Cardiac fibroblast (primary cell): ENCODE data around the gene TUBA3D.
"Not testable (repeated sequence)": the region's sequence is repeated elsewhere in the genome, so short reads cannot be mapped to it uniquely, and the experiment has no call there.

Source experiments
- DNase-seq, 2 donors: peaks; one replicate each; pipeline versions ENCODE4 v3.0.0 to v3.0.0-alpha.2; 2010; ENCODE audit warnings: low read depth in 2 of 2
- H3K4me3 ChIP-seq, 2 donors: replicated peaks in 1 of 2; 1 replicate in 1 of 2; 2 replicates in 1 of 2; pipeline ENCODE4 v1.5.1; 2011; ENCODE audit warnings: low read depth in 2 of 2, low read length in 2 of 2, mild to moderate bottlenecking in 2 of 2, moderate library complexity in 1 of 2
- TF ChIP-seq, protein P1 (sequence below): IDR thresholded peaks from one replicate; pipeline ENCODE4 v1.5.1; 2011; ENCODE audit warnings: low read depth, mild to moderate bottlenecking, low read length, inconsistent platforms

The TUBA3D gene

DNA sequence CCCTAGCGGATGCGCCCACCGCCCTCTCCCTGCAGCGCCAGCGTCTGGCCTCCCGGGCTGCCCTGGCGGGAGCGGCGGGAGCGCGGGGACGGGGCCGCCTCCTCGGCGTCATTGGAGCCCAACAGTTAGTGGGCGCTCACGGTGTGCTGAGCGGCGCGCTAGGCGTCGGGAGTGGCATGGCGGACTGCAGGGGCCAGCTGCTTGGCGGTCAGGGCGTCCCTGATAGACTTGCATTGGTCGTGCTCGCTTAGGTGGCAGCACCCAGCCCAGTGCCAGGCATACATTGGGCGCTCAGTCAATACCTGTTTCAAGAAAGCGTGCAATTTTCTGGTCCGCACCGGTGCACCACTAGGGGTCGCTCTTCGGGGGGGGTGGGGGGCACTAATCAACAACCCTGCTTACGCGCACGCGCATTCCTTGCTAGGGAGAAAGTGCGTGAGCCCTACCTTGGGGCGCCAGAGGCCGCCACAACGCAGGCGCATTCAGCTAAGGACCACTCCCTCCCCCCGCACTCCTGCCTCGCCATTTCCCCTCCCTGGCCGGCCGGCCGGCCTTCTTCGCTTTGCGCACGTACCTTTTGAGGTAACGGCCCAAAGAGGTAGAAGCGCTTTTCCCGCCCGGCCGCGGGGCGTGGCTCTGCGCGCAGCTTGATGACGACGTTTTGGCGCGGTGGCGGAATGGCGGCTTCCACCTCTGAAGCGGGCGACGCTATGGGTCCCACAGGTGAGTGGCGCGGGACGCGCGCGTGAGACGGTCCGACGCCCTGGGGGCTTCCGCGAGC lies 16.7 kb downstream of the TUBA3D start:
- DNase-seq, result peak; percentile 94 to 95
- TF ChIP-seq, protein P1, sequence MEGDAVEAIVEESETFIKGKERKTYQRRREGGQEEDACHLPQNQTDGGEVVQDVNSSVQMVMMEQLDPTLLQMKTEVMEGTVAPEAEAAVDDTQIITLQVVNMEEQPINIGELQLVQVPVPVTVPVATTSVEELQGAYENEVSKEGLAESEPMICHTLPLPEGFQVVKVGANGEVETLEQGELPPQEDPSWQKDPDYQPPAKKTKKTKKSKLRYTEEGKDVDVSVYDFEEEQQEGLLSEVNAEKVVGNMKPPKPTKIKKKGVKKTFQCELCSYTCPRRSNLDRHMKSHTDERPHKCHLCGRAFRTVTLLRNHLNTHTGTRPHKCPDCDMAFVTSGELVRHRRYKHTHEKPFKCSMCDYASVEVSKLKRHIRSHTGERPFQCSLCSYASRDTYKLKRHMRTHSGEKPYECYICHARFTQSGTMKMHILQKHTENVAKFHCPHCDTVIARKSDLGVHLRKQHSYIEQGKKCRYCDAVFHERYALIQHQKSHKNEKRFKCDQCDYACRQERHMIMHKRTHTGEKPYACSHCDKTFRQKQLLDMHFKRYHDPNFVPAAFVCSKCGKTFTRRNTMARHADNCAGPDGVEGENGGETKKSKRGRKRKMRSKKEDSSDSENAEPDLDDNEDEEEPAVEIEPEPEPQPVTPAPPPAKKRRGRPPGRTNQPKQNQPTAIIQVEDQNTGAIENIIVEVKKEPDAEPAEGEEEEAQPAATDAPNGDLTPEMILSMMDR, result peak; percentile 84
- peak overlapping the region; percentile 82 to 84 for H3K4me3 ChIP-seq

DNA sequence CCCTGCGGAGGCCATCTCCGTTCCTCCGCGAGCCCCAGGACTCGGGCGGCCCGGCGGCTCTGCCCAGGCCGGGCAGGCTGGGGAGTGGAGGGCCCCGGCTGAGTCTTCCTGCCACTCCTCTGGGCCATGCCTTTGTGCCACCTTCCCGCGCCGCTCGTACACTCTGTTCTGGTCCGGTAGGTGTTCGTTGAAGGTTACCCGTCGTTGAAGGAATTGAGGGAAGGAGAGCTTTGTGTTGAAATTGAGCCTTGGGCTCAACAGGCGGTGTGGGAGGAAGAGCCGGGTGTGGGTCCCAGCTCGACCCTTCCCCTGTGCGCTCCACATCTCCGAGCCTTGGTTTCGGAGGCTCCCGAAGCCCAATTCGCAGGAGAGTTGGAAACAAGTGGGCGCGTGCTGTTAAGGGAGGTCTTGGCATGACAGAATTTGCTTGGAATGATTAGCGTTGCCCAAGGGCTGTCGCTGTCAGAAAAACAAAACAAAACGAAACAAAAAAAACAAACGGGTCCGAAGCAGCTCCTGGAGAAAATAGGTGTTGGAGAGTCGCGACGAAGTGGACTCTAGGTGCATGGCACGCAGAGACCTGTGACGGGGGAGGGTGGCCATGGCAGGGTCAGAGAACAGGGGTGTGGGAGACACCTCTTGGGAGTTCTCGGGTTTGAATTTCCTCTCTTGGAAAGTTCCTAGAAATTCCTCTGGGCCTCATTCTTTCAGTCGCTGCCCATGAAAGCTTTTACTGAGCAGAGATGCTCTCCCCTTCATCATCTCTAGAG lies 17.5 kb downstream of the TUBA3D start:
- DNase-seq, result peak; percentile 8 to 9
- H3K4me3 ChIP-seq, result peak overlapping the region; percentile 82 to 84
- TF ChIP-seq, protein P1, result no peak

DNA sequence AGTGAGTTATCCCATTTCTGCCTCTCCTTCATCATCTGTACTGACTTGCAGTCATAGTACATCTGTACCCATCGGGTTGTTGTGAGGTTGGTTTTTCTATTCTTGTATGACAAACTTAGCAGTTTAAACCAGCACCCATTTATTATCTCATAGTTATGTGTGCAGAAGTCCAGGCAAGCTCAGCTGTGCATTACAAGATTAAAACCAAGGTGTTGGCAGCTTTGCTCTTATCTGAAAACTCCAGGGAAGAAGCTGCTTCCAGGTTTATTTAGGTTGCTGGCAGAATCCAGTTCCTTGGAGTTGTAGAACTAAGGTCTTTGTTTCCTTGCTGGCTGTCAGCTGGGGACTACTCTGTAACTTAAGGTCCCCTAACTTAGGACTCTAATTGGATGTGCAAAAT lies 19.6 kb downstream of the TUBA3D start:
- DNase-seq, result not testable (repeated sequence)

DNA sequence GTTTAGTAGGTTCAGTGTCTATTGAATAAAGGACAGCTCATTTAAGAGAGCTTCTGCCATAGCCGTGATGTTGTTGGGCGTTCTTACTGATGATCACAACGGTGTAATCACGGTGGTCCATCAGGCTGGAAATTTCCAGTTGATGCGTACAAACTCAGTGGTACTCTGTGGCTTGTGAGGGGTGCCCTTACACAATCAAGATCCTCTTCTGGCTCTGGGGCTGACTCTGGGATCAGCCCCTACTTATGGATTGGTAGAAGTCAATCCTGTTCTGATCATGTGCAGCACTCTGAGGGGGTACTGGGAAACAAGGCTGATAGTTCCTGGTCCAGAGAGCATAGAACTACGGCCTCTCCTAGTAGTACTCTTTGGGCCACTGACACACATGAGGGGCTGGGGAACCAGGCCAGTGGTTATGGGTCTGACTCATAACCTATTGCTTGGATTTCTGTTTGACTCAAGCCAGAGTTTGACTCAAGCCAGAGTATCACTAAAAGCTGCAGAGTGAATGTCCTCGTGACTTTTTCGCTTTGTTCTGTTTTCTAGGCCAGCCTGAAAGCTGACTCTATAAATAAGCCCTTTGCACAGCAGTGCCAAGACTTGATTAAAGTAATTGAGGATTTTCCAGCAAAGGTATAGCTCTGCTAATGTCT lies 22.5 kb downstream of the TUBA3D start:
- peak; percentile 25 to 73 for DNase-seq
- not testable (repeated sequence) for H3K4me3 ChIP-seq

More for the DNA sequence above, 19.6 kb downstream of the TUBA3D start:
- not testable (repeated sequence) for H3K4me3 ChIP-seq

DNA sequence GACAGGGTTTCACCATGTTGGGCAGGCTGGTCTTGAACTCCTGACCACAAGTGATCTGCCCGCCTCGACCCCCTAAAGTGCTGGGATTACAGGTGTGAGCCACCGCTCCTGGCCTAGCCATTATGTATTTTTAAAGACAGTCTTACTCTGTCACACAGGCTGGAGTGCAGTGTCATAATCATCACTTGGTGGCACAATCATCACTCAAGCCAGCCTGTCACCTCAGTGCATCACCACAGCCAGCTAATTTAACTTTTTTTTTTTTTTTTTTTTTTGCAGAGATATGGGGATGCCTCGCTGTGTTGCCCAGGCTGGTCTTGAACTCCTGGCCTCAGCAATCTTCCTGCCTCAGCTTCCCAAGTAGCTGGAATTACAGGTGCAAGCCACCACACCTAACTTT lies 27.7 kb downstream of the TUBA3D start:
- not testable (repeated sequence) for DNase-seq, H3K4me3 ChIP-seq

DNA sequence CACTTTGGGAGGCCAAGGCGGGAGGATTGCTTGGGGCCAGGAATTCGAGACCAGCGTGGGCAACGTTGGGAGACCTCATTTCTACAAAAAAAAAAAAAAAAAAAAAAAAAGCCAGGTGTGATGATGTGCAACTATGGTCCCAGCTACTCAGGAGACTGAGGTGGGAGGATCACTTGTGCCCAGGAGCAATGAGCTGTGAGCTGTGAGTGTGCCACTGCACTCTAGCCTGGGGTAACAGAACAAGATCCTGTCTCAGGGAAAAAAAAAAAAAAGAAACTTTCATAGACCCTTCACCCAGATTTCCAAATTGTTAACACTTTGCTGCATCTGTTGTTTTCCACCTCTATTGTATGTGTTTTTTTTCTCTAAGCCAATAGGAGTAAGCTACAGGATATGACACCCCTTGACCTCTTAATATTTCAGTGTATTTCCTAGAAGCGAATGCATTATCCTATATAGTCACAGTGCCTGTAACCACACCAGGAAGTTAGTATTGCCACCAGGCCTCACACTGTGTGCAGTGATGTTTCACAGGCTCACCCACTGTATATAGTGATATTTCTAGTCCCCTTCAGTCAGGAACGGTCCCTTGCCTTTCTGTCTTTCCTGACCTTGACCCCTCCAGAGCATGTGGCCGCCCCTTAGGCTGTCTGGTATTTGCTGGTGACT lies 28.3 kb downstream of the TUBA3D start:
- not testable (repeated sequence) for DNase-seq, H3K4me3 ChIP-seq

DNA sequence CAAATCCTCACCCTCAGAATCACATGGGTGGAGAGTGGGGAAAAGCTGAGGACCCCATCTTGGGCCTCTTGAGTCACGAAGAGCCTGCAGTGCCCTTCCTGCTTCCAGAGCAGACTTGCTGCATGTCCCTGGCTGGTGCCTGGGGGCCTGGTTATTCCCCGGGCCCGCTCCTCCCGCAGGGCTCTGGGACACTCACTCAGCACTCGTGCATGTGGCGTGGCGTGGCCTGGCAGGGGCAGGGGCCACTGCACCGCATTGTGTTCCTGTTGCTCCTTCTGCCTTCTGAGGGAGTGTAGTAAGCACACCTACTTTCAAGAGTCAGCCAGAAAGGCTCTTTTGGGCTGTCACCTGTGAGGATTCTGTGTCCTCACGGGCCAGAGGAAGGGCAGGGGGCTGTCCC lies 33.7 kb downstream of the TUBA3D start:
- DNase-seq, result no peak
- TF ChIP-seq, protein P1, result no peak
- H3K4me3 ChIP-seq, result no peak overlapping the region

DNA sequence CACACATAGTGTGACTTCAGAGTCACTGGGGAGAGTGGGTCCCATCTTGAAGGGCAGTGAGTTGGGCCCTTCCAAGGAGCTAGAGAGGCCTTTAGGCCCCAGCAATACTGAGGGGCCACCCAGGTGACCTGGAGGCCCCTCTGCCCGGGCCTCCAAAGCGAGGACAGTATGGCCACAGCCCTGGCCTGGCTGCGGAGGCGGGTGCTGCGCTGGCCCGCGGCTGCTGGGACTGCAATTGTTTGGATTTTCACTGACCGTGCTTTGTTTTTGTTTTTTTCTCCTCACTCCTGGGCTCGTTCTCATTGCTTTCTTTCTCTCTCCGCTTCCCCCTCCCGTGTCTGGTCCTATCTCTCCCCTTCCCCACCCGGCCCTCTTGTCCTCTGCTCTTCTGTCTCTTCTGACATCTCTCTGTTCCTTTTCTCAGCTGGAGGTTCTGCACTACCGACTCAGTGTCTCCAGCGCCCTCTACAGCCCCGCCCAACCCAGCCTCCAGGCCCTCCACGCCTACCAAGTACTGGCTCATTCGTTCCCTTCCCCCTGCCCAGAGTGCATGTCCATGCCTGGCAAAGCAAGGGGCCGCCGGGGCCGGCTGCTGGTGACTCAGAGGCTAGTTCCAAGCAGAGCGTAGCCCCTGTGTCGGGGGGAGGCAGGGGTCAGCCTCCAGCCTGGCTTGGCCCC lies 35.5 kb downstream of the TUBA3D start:
- not testable (repeated sequence) for H3K4me3 ChIP-seq
- peak in 1 of 2 donors; percentile 70 for DNase-seq

DNA sequence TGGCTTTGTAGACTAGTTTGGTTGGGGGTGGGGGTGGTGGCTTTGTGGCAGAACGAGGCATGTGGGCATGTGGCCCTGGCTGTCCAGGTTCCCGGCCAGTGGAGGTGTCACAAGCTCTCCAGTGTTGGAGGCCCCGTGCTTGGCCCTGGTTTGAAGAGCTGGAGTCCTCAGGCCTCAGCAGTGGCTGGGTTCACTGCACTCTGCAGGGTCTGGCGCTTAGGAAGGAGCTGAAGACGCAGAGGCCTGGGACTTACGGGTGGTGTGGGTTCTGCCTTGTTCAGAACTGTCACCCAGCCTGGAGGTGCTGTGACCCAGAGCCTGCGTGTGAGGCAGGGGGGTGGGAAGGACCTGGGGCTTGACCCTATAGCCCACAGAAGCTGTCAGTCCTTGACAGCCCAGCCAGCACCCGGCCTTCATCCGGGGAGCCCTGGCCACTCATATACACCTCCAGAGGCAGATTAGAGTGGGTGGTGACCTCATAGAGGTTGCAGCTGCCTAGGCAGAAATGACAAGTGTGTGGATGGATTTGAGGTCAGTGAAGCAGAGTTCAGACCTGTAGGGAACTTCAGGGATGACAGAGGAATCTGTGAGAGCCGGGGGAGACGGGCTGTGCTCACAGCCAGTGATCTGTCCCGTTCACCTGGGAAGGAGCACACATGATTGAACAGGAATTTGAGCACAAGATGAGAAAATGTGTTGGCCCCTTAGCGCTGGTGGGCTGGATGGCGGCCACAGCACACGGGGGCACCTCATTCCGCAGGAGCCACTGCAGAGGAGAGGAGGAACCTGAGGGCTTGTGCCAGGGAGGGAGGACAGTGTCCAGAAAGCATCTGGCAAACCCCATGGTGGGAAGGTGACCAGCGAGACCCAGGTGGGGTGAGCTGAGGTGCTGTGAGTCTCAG lies 36.3 kb downstream of the TUBA3D start:
- not testable (repeated sequence) for DNase-seq, H3K4me3 ChIP-seq

DNA sequence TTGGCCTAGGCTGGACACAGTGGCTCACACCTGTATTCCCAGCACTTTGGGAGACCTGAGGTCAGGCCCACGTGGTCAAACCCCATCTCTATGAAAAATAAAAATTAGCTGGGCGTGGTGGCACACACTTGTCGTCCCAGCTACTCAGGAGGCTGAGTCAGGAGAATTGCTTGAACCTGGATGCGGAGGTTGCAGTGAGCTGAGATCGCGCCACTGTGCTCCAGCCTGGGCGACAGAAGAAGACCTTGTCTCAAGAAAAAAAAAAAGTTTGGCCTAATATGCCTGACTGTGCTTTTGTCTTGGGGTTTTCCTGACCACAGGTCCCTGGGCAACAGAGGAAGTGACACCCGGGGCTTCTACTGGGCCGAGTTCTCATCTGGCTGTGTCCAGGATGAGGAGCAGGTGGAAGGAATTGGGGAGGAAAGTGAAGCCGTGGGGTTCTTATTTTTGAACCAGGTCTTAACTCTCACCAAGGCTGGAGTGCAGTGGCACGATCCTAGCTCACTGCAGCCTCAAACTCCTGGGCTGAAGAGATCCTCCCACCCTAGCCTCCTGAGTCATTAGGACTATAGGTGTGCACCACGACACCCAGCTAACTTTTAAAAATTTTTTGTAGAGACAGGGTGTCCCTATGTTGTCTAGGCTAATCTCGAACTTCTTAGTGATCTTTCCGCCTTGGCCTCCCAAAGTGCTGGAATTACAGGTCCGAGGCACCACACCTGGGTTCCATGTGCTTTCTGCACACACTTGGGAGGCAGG lies 38.7 kb downstream of the TUBA3D start:
- not testable (repeated sequence) for DNase-seq, H3K4me3 ChIP-seq

DNA sequence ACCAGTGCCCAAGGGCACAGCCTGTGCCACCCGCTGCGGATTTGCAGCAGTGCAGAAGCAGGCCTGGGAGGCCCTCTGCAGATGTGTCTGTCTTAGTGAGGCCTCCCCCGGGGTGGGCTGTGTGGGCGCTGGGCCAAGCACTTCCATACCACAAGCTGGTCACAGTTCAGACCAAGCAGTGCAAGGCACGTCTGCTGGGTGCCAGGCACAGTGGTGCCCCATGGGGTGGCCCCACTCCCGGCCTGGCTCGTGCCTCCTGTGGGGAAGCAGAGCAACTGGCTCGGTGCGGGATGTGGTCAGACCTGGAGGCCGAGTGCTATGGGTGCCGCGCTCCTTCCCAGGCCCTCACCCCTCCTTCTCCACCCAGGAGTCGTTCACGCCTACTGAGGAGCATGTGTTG lies 39.3 kb downstream of the TUBA3D start:
- DNase-seq, result not testable (repeated sequence)

More for the DNA sequence above, 39.3 kb downstream of the TUBA3D start:
- H3K4me3 ChIP-seq, result not testable (repeated sequence)
